ENCODE data around the gene XAB2.

GRCh38 chr19:7650148-7650547 lies 20.8 kb upstream of the XAB2 start:
- TF ChIP-seq CTCF (IDR thresholded peaks at IDR 0.05) (no peak), POLR2A (IDR thresholded peaks at IDR 0.05) (no peak)
